NCI-H2171 treated with DMSO at 0.1 percent for 48 hours (cell line): ENCODE data around the gene LIMS1.
A peak's percentile ranks its signal among the peaks of the same experiment; 100 is the strongest.
"Not testable (repeated sequence)": the region's sequence is repeated elsewhere in the genome, so short reads cannot be mapped to it uniquely, and the experiment has no call there.

Experiments
- DNase-seq: peaks from one replicate; lab custom pipeline; 2025; lab: John Stamatoyannopoulos, UW

LIMS1 gene

DNA sequence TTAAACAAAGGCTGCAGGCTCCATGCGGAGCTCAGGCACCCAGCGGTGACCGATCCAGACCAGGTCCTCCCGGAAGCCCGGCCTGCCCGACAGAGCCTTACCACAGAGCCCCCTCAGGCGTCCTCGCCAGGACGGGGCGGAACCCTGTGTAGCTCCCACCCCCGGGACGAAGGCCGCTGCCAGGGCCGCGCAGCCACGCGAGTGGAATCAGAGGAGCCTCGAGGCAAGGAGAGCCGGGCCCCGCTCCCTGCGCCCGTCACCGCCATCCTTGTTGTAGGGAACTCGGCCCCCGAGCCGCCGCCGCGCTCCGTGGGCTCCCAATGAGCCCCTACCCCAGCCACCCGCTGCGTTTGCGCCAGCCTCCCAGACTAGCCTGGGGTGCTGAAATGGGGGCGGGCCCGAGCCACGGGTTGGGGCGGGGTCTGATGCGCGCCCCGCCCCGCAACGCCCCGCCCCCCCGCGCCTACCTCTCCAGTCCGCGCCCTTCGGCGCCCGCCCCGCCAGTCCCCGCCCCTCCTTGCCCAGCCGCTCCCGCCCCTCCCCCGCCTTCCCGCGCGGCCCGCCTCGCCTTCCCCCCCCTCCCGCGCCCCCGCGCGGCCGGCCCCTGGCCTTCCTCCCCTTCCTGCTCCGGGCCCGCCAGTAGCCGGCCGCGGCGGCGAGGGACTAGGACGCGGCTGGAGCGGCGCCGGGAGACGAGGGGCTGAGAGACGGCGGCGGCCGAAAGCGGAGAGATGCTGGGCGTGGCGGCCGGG is at the start of gene LIMS1:
TSS of gene LIMS1 (plus strand) at position 639 of the 752 bp plus-strand sequence. CDS start at position 732, 93 bp downstream.
- peak; percentile 85 for DNase-seq

GRCh38 chr2:108485253-108485652 is 49.0 kb upstream of the LIMS1 start:
- no peak for DNase-seq

- no peak for DNase-seq
These were observed 43.7 kb upstream of the LIMS1 start for GRCh38 chr2:108490506-108491122.

GRCh38 chr2:108491848-108492247 is 42.4 kb upstream of the LIMS1 start:
- no peak for DNase-seq

DNA sequence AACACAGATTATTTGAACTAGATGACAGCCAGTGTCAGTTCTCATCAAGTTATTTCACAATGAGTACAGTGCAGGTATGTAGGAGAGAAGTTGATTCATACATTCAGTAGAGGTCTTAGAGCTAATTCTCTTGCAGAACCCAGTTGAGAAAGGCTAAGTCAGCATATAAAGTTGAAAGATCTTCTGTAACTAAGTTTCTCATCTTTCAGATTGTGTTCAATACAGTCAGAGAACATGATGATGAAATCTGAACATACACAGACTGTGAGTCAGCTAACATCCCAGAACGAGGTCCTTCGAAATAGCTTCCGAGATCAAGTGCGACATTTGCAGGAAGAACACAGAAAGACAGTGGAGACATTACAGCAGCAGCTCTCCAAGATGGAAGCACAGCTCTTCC is 41.9 kb upstream of the LIMS1 start:
- DNase-seq, result no peak

GRCh38 chr2:108496167-108496566 is 38.1 kb upstream of the LIMS1 start:
- DNase-seq, result not testable (repeated sequence)

DNA sequence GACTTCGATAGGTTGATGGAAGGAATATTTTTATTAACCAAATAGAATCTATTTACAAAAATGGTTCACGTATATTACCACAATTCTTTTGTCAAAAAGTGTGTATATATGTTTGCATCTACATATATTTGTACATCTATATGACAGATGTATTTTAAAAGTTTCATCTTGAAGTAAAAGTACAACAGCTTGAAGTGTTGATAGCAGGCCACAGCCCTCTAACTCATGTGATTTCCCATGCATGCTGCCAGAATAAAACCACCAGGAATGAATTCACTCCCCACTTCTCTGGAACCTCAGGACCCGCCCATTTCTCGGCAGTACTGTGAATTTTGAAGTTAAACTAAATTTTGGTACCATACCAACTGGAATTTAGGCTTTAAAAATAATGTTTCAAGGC is 26.6 kb upstream of the LIMS1 start:
- not testable (repeated sequence) for DNase-seq

- DNase-seq, result not testable (repeated sequence)
These were observed 21.8 kb upstream of the LIMS1 start for GRCh38 chr2:108512431-108512830.

GRCh38 chr2:108514478-108514877 is 19.8 kb upstream of the LIMS1 start:
- DNase-seq, result not testable (repeated sequence)

GRCh38 chr2:108524688-108525087 is 9.6 kb upstream of the LIMS1 start:
- not testable (repeated sequence) for DNase-seq

DNA sequence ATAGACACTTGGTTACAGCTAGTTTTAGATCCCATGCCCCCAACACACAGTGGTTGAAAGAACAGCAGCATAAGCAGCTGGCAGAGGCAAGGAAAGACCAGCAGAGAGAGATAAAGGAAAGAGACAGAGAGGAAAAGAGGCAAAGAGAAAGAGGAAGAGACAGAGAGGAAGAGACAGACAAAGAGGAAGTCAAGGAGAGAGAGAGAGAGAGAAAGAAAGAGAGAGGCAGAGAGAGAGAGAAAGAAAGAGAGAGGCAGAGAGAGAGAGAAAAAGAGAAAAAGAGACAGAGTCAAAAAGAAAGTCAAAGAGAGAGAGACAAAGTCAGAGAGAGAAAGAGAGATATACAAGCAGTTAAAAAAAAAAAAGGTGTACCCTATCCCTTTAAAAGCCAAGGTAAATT is 9.0 kb upstream of the LIMS1 start:
- DNase-seq, result not testable (repeated sequence)

DNA sequence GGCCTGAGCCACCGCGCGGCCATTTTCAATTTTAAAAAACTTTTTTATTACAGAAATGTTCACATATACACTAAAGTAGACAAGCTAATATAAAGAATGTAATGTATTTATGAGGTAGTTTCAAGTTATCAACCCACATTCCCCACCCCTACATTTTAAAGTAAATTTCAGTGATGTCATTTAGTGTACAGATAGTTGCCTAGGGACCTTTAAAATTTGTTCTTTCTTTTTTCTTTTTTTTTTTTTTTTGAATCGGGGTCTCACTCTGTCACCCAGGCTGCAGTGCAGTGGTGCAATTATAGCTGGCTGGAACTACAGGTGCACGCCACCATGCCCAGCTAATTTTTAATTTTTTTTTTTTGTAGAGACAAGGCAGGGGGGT is 2.6 kb upstream of the LIMS1 start:
- no peak for DNase-seq

GRCh38 chr2:108534584-108535356 is 500 bp downstream of the LIMS1 start:
- DNase-seq, result peak; percentile 47

- no peak for DNase-seq
These were observed 1.0 kb downstream of the LIMS1 start for GRCh38 chr2:108535357-108535631.

GRCh38 chr2:108536133-108536780 is 2.0 kb downstream of the LIMS1 start:
- no peak for DNase-seq

DNA sequence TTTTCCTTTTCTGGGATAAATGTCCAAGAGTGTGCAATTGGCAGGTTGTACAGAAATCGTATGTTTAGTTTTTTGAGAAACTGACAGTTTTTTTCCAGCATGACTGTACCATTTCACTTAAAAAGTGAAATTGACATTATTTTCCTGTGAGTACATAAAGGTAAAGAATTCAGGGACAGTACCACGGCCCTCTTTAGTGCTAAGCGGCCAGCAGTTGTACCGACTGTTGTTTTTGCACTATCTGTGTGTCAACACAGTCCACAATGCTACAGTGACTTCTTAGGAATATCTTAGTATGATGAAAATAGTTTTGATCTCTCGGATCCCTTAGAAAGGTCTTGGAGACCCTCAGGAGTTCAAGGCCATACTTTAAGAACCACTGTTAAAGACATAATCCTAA is 2.6 kb downstream of the LIMS1 start:
- no peak for DNase-seq

GRCh38 chr2:108538000-108538625 is 3.8 kb downstream of the LIMS1 start:
- no peak for DNase-seq

GRCh38 chr2:108541451-108541850 is 7.2 kb downstream of the LIMS1 start:
- no peak for DNase-seq

GRCh38 chr2:108542071-108542470 is 7.8 kb downstream of the LIMS1 start:
- DNase-seq, result no peak

- DNase-seq, result no peak
These were observed 13.3 kb downstream of the LIMS1 start for GRCh38 chr2:108547606-108548005.

GRCh38 chr2:108548208-108549003 is 14.1 kb downstream of the LIMS1 start:
- no peak for DNase-seq
